ENCODE measurements around the gene INSR. TPM values are rescaled to one million over a fixed set of nuclear protein-coding genes. Genes with fewer than 3 reads are reported as not detected.
A peak's percentile ranks its signal among the peaks of the same experiment; 100 is the strongest.

Gene INSR
- total and polyA plus RNA-seq, 2 of the 8 experiments (the other 6 are each of a cell fraction or from before 2014, with no cell fraction given): 13.1 to 48.7 TPM

DNA sequence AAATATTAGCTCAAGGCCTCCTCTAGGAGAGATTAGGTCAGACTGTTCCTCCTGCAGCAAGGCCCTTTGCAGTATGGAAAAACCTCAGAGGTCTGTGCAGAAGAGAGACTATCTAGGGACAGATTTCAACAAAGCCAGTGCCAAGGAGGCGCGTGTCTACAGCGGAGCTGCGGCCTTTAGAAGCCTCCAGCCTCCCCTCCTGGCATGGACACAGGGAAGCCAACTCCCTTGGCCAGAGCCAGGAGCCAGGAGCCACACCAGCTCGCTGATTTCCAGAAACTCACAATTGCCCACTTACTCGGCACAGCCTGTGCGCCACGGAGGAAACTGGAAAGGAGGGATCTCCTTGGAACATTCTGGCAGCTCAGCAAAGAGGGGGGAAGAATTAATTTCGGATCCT, 63.4 kb downstream of the INSR start:
- 89% methylated on average over 9 of the region's 9 CpGs; no CpG with 5 or more reads in 1 of the 2 experiments for WGBS, 2 experiments (ENCODE audit: extremely low coverage in 1 of 2, insufficient coverage in 1 of 2, insufficient read length in 1 of 2, insufficient replicate concordance in 2 of 2, low coverage in 1 of 2, low lambda C conversion rate in 2 of 2, missing lambda C conversion rate in 1 of 2)
- H3K23me2 ChIP-seq (ENCODE audit: low read depth, low read length): peaks cover 7% of the 10 kb centered on the region; the same call in 1 of the 2 replicates
- no peak overlapping the region for H3K27ac ChIP-seq (ENCODE audit: low read depth, low read length)
- H2BK5ac ChIP-seq (ENCODE audit: low read depth, low read length): no peak overlapping the region
- no peak overlapping the region for H2AK5ac ChIP-seq (ENCODE audit: low read depth, low read length)
- DNase-seq (ENCODE audit: low read depth in 1 of 2, low spot score in 2 of 2): no peak
- H4K8ac ChIP-seq (ENCODE audit: extremely low read depth, insufficient read depth, low read length): no peak overlapping the region
- no peaks in the 10 kb centered on the region for H3K9me3 ChIP-seq (ENCODE audit: insufficient read depth in 2 of 2, low read depth in 1 of 2, low read length in 1 of 2)
- no peak overlapping the region for H2AFZ ChIP-seq (ENCODE audit: low read length)
- no peaks in the 10 kb centered on the region for H3K4me1 ChIP-seq (replicated peaks in 1 of 4; ENCODE audit: control insufficient read depth in 3 of 4, insufficient read depth in 4 of 4, low read length in 3 of 4)
- no peak overlapping the region for H3K14ac ChIP-seq (ENCODE audit: insufficient read length)
- H4K20me1 ChIP-seq (replicated peaks in 1 of 2; ENCODE audit: control insufficient read depth in 1 of 2, insufficient read depth in 2 of 2, low read length in 2 of 2): peaks cover 0 to 8% of the 10 kb centered on the region in 2 experiments
- no peaks in the 10 kb centered on the region for H3K36me3 ChIP-seq (ENCODE audit: control insufficient read depth in 2 of 4, insufficient read depth in 4 of 4, low read length in 3 of 4)
- no peak overlapping the region for H2BK120ac ChIP-seq (replicated peaks; ENCODE audit: low read depth, low read length)
- ChIA-PET POLR2A (ENCODE audit: partially characterized antibody) (no interaction called here), CTCF (ENCODE audit: partially characterized antibody) (interaction anchor here (0.6 to 1.1 kb wide), 4 partner anchors 8 to 123 kb away, joined by 3 to 4 read pairs (median 4); no protein-coding TSS in a partner anchor)
- H4K5ac ChIP-seq (ENCODE audit: insufficient read length, low read depth, low read length): no peak overlapping the region
- no peak overlapping the region for H2BK12ac ChIP-seq (ENCODE audit: low read depth, low read length)
- no peak overlapping the region for H3K4me3 ChIP-seq (ENCODE audit: extremely low read depth in 1 of 4, insufficient read depth in 2 of 4, low read depth in 3 of 4, low read length in 4 of 4)
- H2BK15ac ChIP-seq (ENCODE audit: low read length): no peak overlapping the region
- H4K91ac ChIP-seq (replicated peaks; ENCODE audit: insufficient read length, low read length): no peak overlapping the region
- no peak overlapping the region for H3K9ac ChIP-seq (replicated peaks in 1 of 4; ENCODE audit: extremely low read depth in 1 of 4, low read depth in 3 of 4, low read length in 3 of 4)
- peaks cover 4 to 25% of the 10 kb centered on the region in 2 experiments; a peak in 2 of 4 replicates for H3K79me2 ChIP-seq (ENCODE audit: control insufficient read depth in 1 of 2, insufficient read depth in 2 of 2, low read length in 2 of 2)
- no peak overlapping the region for H3K4me2 ChIP-seq (ENCODE audit: insufficient read depth in 1 of 2, low read depth in 2 of 2, low read length in 2 of 2)
- no peak overlapping the region for H3K4ac ChIP-seq (replicated peaks; ENCODE audit: insufficient read length, low read depth, low read length)
- no peak overlapping the region for H3K23ac ChIP-seq (ENCODE audit: insufficient read length)
- FAIRE-seq: no peak
- no peaks in the 10 kb centered on the region for H3K27me3 ChIP-seq (replicated peaks in 1 of 4; ENCODE audit: control insufficient read depth in 3 of 4, extremely low read depth in 1 of 4, insufficient read depth in 3 of 4, low read length in 3 of 4)
- peak overlapping the region; percentile 60; the same call in 1 of the 2 replicates for H3K18ac ChIP-seq (ENCODE audit: extremely low read depth, low read length)
- peaks cover 3% of the 10 kb centered on the region; the same call in 1 of the 2 replicates for H3K79me1 ChIP-seq (ENCODE audit: low read depth, low read length)
- no peak overlapping the region for H3K56ac ChIP-seq (replicated peaks; ENCODE audit: insufficient read length, low read depth, low read length)
- no peak overlapping the region for H2BK20ac ChIP-seq (ENCODE audit: low read length)
- TF ChIP-seq KDM4A (IDR thresholded peaks at IDR 0.05; ENCODE audit: low read depth, low read length, severe bottlenecking): no peak
- no peak for TF ChIP-seq SP2 (IDR thresholded peaks at IDR 0.05; ENCODE audit: low read length)
- no peak for TF ChIP-seq CBX5 (IDR thresholded peaks at IDR 0.05; ENCODE audit: low read depth, low read length)
- no peak for TF ChIP-seq KDM5A (IDR thresholded peaks at IDR 0.05; ENCODE audit: low read length)
- TF ChIP-seq SP4 (IDR thresholded peaks at IDR 0.05; ENCODE audit: low read length): no peak
- TF ChIP-seq GABPA (IDR thresholded peaks at IDR 0.05; ENCODE audit: borderline replicate concordance, insufficient read depth, low read length): no peak
- TF ChIP-seq, protein P1, sequence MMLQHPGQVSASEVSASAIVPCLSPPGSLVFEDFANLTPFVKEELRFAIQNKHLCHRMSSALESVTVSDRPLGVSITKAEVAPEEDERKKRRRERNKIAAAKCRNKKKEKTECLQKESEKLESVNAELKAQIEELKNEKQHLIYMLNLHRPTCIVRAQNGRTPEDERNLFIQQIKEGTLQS (IDR thresholded peaks at IDR 0.05; ENCODE audit: insufficient read depth, low read depth, low read length): no peak
- TF ChIP-seq TAF1 (IDR thresholded peaks at IDR 0.05; ENCODE audit: low read depth, low read length): no peak
- TF ChIP-seq BRCA1 (IDR thresholded peaks at IDR 0.05; ENCODE audit: low read depth, low read length): no peak
- no peak for TF ChIP-seq TBP (IDR thresholded peaks at IDR 0.05; ENCODE audit: low read depth, low read length)
- TF ChIP-seq BACH1 (IDR thresholded peaks at IDR 0.05; ENCODE audit: low read length): no peak
- TF ChIP-seq POLR2A (IDR thresholded peaks at IDR 0.05; ENCODE audit: control extremely low read depth in 1 of 2, low read depth in 2 of 2, low read length in 2 of 2): no peak
- no peak for TF ChIP-seq ASH2L (IDR thresholded peaks at IDR 0.05; ENCODE audit: low read length)
- TF ChIP-seq TCF12 (IDR thresholded peaks at IDR 0.05; ENCODE audit: low read depth, low read length): no peak

All from H1 (cell line).